DND-41 (cell line): ENCODE data around the gene GGA2.
A peak's percentile ranks its signal among the peaks of the same experiment; 100 is the strongest.

Source experiments
- EZH2 ChIP-seq: IDR thresholded peaks from 3 replicates; pipeline ENCODE4 v1.6.1; 2012; ENCODE audit warnings: borderline replicate concordance, low read depth, mild to moderate bottlenecking, moderate library complexity, low read length, inconsistent platforms; ENCODE audit not compliant: severe bottlenecking
- TF ChIP-seq, protein P1 (sequence below): IDR thresholded peaks from 2 replicates; pipeline ENCODE4 v1.5.1; 2012; ENCODE audit warnings: borderline replicate concordance, low read length, moderate library complexity, mild to moderate bottlenecking; ENCODE audit not compliant: poor library complexity, severe bottlenecking; ENCODE audit errors: extremely low read depth

GRCh38 chr16:23435500-23435899, 74.8 kb downstream of the GGA2 start:
- TF ChIP-seq, protein P1, sequence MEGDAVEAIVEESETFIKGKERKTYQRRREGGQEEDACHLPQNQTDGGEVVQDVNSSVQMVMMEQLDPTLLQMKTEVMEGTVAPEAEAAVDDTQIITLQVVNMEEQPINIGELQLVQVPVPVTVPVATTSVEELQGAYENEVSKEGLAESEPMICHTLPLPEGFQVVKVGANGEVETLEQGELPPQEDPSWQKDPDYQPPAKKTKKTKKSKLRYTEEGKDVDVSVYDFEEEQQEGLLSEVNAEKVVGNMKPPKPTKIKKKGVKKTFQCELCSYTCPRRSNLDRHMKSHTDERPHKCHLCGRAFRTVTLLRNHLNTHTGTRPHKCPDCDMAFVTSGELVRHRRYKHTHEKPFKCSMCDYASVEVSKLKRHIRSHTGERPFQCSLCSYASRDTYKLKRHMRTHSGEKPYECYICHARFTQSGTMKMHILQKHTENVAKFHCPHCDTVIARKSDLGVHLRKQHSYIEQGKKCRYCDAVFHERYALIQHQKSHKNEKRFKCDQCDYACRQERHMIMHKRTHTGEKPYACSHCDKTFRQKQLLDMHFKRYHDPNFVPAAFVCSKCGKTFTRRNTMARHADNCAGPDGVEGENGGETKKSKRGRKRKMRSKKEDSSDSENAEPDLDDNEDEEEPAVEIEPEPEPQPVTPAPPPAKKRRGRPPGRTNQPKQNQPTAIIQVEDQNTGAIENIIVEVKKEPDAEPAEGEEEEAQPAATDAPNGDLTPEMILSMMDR: peak; percentile 86
- TF ChIP-seq EZH2: no peak
